HG02852 (cell line): ENCODE results near the gene KIF21B.
"Not testable (repeated sequence)": the region's sequence is repeated elsewhere in the genome, so short reads cannot be mapped to it uniquely, and the experiment has no call there.

Experiments used
- ATAC-seq: cut with Tn5 transposase; IDR thresholded peaks from one replicate; pipeline ENCODE4 v1.9.1; 2021; ENCODE audit warnings: mild to moderate bottlenecking, moderate library complexity; ENCODE audit not compliant: unreplicated experiment

Gene KIF21B

GRCh38 chr1:200954434-200954833 lies 69.1 kb downstream of the KIF21B start:
- ATAC-seq = no peak

- ATAC-seq = no peak
These were observed 72.5 kb downstream of the KIF21B start for GRCh38 chr1:200951016-200951415.

- ATAC-seq = no peak
These were observed 73.9 kb downstream of the KIF21B start for GRCh38 chr1:200949626-200950025.

- ATAC-seq = no peak
These were observed 76.4 kb downstream of the KIF21B start for GRCh38 chr1:200947059-200947566.

- ATAC-seq = no peak
These were observed 78.4 kb downstream of the KIF21B start for GRCh38 chr1:200945111-200945510.

- ATAC-seq = no peak
These were observed 84.6 kb downstream of the KIF21B start for GRCh38 chr1:200938955-200939354.

- ATAC-seq = not testable (repeated sequence)
These were observed 88.1 kb downstream of the KIF21B start for GRCh38 chr1:200935286-200935962.

- no peak for ATAC-seq
These were observed 88.8 kb downstream of the KIF21B start for GRCh38 chr1:200934676-200935245.

GRCh38 chr1:200931776-200932175 lies 91.7 kb downstream of the KIF21B start:
- no peak for ATAC-seq

- not testable (repeated sequence) for ATAC-seq
These were observed 93.2 kb downstream of the KIF21B start for GRCh38 chr1:200930285-200930684.

GRCh38 chr1:200929530-200930278 lies 93.8 kb downstream of the KIF21B start:
- ATAC-seq = no peak

GRCh38 chr1:200925831-200926230 lies 97.7 kb downstream of the KIF21B start:
- ATAC-seq = no peak

GRCh38 chr1:200923601-200924000 lies 99.9 kb downstream of the KIF21B start:
- ATAC-seq = no peak

- no peak for ATAC-seq
These were observed 101.1 kb downstream of the KIF21B start for GRCh38 chr1:200922406-200922805.

- no peak for ATAC-seq
These were observed 101.9 kb downstream of the KIF21B start for GRCh38 chr1:200921571-200922110.
